GM19328 (cell line): Measurements from ENCODE around the gene ZNF766.
"Not testable (repeated sequence)": the region's sequence is repeated elsewhere in the genome, so short reads cannot be mapped to it uniquely, and the experiment has no call there.

Experiments
- ATAC-seq: cut with Tn5 transposase; IDR thresholded peaks from one replicate; pipeline ENCODE4 v1.9.1; 2021; ENCODE audit warnings: mild to moderate bottlenecking, moderate library complexity; ENCODE audit not compliant: unreplicated experiment

The ZNF766 gene

DNA sequence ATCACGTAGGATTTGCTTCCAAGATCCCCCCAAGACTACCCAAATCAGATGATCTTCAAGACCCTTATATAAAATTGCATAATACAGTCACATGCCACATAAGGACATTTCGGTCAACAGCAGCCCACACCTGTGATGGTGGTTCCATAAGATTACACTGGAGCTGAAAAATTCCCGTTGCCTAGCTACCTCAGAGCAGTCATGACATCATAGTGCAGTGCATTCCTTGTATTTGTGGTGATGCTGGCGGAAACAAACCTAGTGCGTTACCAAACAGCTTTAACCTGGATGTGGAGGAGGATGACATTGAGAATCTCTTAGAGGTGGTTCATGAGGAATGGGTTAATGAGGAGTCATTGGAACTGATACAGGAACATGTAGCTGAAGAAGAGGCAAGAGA lies 4.8 kb downstream of the ZNF766 start:
- ATAC-seq: no peak

DNA sequence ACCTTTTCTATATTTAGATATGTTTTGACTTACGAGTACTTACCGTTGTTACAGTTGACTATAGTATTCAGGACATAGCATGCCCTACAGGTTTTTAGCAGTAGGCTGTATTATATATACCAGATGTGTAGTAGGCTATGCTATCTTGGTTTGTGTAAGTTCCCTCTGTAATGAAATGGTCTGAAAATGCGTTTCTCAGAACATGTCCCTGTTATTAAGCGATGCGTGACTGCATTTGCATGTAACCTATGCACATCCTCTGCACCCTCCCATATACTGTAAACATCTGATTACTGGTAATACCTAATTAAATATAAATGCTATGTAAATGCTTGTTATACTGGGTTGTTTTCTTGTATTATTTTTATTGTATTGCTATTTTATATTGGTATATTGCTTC lies 6.6 kb downstream of the ZNF766 start:
- no peak for ATAC-seq

DNA sequence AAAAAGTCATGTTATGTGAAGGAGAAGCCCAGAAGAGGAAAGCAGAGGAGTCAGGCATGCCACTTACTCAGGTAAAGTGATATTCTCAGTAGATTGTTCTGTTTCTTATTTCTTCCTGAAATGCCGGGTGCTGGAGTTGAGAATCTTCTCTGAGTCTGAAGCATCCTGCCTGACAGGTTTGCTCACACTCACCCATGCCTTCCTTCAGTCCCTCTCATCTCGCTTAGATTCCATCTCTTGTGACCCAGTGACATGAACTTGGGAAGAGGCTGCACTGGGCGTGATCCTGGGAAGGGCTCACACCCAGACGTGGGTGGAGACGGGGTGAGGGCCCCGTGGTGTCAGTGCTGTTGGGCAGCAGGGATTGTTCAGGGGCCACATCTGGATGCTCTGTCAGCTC lies 8.1 kb downstream of the ZNF766 start:
- ATAC-seq: no peak

DNA sequence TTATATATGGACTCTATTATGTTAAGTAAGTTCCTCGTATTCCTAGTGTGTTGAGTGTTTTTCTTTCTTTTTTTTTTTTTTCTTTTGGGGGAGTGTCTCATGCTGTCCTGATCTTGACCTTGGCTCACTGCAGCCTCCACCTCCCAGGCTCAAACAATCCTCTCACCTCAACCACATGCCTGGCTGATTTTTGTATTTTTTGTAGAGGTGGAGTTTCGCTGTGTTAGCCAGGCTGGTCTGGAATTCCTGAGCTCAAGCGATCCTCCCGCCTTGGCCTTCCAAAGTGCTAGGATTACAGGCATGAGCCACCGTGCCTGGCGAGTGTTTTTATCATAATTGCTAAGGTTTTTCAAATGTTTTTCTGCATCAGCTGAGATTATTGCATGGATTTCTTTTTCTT lies 16.9 kb downstream of the ZNF766 start:
- no peak for ATAC-seq

DNA sequence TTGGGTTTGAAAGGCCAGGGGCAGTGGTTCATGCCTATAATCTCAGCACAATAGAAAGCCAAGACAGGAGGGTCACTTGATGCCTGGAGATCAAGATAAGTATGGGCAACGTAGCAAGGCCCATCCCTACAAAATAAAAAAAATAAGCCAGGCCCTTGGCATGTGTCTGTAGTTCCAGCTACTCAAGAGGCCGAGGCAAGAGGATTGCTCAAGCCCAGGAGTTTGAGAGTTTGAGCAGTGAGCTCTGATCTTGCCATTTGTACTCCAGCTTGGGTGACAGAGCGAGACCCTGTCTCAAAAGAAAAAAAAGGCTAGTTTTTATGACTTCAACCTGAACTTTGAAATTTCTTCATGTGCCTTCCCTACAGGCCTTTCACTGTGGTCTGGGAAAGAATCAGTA lies 22.4 kb downstream of the ZNF766 start:
- ATAC-seq: no peak

DNA sequence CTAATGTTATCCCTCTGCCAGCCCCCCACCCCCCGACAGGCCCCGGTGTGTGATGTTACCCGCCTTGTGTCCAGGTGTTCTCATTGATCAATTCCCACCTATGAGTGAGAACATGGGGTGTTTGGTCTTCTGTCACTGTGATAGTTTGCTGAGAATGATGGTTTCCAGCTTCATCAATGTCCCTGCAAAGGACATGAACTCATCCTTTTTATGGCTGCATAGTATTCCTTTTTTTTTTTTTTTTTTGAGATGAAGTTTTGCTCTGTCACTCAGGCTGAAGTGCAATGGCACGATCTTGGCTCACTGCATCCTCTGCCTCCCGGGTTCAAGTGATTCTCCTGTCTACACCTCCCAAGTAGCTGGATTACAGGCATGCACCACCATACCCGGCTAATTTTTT lies 23.6 kb downstream of the ZNF766 start:
- not testable (repeated sequence) for ATAC-seq

DNA sequence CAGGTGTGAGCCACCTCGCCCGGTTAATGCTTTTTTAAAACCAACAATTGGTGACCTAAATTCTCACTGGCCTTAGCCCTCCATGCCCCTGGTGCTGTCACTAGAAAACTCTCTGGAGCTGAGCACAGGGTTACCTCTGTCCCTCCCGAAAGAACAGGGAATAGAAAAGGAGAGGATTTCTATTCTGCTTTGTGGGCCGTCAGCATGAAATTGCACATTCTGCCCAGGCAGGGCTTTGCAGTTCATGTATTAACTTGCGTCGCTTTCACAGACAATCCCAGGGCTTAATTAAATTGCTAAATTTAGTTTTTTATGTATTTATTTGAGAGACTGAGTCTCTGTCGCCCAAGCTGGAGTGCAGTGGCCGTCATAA lies 27.0 kb downstream of the ZNF766 start:
- ATAC-seq: no peak

DNA sequence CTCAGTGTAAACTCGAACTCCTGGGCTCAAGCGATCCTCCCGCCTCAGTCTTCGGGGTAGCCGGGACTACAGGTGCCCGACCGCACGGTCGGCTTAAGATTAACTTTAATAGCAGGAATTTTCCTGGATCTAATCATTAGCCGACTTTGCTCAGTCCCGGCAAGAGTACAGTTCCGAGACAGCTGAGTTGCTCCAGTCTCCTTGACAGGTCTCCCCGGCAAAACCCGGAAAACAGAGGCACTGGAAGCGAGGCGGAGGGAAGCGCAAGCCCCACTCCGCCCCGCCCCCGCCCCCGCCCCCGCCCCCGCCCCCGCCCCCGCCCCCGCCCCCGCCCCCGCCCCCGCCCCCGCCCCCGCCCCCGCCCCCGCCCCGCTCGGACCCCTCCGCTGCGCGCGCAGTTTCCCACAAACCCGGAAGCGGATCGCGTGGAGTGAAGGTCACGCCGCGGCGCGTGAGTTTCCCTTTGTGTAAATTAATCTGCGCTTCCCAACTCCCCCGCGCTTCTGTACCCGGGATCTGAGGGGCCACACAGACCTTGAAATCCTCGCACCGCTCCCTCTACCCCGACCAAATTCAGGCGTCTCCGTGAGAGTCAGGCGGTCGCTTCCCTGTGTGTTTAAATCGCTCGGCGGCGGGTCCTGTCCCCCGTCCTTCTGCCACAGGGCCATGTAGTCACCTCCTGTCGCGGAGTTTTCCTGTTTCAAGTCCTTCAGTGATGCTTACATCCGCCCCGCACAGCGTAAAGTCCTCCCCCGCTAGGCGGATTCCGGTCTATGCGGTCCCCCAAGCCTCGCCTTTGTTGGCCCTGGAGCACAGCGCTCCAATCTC lies 27.6 kb downstream of the ZNF766 start, which contains the start of gene ZNF480:
Gene ZNF480, plus strand, starts transcription at position 397 of the 828 bp plus-strand sequence. CDS start 3,244 bp downstream, outside the sequence.
- no peak for ATAC-seq

DNA sequence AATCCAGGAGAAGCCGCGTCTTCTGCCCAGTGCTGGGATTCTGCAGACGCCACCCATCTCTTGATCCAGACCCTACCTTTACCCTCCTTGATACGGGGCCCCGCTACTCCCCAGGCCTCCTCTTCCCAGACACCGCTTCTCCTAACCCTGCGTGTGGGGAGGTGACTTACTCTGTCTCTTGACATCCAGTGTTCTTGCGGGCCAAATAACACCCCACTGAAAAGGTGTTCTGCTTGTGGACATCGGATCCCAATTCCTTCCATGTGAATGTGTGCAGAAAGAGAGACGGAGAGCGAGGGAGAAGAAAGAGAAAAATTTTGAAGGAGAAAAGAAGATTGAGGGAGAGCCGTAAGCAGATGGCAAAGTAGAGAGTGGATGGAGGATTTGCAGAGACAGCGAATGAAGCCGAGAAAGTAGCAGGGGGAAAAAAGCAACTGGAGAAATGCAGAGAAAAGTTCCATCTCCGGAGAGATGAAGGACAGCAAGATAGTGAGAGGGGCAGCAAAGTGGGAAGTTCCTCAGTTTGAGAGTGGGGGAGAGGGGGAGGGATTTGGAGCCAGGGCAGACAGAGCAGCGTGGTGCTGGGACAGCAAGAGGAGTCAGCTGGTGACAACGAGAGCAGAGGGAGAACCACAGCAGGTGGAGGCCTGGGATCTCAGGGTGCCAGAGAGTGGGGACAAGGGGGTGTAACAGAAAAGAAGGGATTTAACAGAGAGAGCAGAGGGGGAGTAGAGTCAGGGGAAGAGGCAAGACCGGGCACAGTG lies 28.4 kb downstream of the ZNF766 start:
- no peak for ATAC-seq

DNA sequence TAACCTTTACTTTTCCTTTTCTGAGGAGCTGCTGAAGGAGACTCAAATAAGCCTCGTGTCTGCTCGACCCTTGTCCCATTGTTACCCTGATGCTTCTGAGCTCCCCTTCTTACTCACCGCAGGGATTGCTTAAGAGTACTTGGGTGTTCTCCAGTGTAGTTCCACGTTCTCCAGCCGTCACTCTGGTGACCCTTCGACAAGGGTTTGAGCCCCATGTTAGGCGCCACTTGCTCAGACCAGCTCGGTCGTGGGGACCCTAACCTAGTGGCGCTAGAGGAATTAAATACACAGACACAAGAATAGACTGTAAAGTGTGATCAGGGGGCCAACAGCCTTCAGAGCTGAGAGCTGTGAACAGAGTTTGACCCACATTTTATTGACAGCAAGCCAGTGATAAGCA lies 37.9 kb downstream of the ZNF766 start:
- no peak for ATAC-seq

DNA sequence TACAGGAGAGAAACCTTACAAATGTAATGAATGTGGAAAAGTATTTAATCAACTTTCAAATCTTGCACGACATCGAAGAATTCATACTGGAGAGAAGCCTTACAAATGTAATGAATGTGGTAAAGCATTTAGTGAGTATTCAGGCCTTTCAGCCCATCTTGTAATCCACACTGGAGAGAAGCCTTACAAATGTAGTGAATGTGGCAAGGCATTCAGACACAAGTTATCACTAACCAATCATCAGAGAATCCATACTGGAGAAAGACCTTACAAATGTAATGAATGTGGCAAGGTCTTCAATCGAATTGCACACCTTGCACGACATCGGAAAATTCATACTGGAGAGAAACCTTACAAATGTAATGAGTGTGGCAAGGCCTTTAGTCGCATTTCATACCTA lies 53.0 kb downstream of the ZNF766 start:
- ATAC-seq: no peak

DNA sequence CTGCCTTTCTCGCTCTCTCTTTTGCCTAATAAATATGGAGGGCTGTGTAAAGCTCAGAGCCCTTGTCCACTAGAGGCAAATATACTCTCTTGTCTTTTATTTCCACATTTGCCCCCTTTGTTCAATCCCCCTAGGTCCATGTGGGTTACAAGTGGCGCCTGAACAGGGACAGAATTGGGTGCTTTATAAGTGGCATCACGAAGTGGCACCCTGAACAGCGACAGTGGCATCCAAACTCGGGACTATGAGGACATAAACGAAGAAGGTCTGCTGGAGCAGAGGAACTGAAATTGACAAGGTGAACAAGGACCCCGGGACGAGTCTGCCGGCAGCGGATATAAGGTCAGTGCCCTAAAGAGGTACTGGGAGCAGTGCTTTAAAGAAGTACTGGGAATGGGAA lies 62.4 kb downstream of the ZNF766 start:
- no peak for ATAC-seq

DNA sequence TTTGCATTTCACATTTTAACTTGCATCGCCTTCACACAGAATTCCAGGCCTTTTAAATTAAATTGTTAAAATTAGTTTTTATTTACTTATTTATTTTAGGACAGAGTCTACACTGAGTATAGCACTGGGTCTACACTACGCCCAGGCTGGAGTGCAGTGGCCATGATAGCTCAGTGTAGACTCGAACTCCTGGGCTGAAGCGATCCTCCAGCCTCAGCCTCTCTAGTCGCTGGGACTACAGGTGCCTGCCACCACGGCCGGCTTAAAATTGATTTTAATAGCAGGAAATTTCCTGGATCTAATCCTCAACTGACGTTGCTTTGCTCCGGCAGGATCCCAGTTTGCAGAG lies 66.4 kb downstream of the ZNF766 start:
- no peak for ATAC-seq

DNA sequence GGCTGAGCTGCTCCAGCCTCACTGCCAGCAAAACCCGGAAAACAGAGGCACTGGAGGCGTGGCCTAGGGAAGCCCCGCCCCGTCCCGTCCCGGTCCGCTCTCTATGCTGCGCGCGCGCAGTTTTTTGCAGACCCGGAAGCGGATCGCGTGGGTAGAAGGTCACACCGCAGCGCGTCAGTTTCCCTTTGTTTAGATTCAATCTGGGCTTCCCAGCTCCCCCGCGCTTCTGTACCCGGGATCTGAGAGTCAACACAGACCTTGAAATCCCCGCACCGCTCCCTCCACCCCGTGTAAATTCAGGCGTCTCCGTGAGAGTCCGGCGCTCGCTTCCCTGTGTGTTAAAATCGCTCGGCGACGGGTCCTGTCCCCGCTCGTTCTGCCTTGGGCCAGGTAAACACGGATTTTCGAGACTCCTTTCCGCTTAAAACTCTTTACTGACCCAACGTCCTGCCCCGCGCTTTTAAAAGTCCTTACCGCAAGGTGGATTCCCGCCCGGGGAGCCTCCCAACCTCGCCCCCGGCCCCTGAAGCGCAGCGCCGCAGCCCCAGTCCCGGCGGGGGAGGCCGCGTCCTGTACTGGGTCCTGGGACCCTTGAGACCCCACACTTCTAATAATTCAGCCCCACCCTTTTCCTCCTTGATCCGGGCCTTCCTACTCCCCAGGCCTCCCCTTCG lies 66.9 kb downstream of the ZNF766 start, which contains the start of gene ZNF610:
Gene ZNF610, plus strand, starts transcription at position 127 of the 674 bp plus-strand sequence. CDS start 12,930 bp downstream, outside the sequence.
- ATAC-seq: no peak

DNA sequence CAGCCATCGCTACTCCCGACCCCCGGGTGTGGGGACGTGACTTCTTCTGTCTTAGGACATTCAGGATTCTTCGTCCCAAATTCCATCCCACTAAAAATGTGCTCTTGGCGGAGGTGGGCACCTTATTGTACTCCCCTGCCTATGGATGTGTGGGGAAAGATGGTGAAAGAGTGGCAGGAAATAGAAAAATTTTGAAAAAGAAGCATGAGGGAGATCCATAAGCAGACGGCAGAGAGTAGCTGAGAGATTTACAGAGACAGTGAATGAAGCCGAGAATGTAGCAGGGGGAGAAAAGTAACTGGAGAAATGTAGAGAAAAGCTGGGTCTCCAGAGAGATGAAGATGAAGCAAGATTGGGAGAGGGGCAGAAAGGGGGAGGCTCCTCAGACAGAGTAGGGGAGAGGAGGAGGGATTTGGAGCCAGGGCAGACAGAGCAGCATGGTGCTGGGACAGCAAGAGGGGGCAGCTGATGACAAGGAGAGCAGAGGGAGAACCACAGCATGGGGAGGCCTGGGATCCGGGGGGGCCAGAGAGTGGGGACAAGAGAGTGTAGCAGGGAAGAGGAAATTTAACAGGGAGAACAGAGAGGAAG lies 67.5 kb downstream of the ZNF766 start:
- ATAC-seq: no peak

DNA sequence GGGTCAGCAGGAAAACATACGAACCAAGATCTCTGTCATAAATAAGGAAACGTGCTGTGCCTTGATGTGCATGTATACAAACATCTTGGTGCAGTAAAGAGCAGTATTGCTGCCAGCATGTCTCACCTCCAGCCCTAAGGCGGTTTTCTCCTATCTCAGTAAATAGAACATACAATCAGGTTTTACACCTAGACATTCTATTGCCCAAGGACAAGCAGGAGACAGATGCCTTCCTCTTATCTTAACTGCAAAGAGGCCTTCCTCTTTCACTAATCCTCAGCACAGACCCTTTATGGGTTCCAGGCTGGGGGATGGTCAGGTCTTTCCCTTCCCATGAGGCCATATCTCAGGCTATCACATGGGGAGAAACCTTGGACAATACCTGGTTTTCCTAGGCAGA lies 69.6 kb downstream of the ZNF766 start:
- not testable (repeated sequence) for ATAC-seq

DNA sequence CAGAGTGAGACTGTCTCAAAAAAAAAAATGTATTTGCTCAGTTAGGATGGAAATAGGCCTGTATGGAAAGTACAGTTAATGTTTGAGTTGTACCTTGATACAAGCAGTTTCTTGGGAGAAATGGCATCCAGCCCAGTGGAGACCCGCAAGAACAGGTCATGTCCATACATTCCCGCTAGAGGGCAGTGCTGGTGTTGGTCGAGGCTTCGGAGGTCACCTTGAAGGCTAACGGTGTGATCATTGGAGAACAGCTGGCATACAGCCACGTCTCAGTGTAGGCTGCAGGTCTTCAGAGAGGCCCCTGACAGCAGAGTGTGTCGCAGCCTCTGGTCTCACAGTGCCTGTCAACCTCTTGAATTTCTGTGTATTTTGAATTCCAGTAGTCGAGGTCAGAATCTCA lies 74.2 kb downstream of the ZNF766 start:
- ATAC-seq: no peak

DNA sequence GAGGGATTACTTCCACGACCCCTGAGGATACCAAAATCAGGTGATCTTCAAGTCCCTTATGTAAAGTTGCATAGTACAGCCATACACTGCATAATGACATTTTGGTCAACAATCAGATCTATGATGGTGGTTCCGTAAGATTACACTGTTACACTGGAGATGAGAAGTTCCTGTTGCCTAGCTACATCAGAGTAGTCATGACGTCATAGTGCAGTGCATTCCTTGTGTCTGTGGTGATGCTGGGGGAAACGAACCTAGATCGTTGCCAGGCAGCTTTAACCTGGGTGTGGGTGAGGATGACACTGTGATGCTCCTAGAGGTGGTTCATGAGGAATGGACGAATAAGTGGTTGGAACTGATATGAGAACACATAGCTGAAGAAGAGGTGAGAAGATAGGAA lies 75.8 kb downstream of the ZNF766 start:
- no peak for ATAC-seq
